Measurements from ENCODE around the gene SLC26A8.
"Not testable (repeated sequence)": the region's sequence is repeated elsewhere in the genome, so short reads cannot be mapped to it uniquely, and the experiment has no call there.

The SLC26A8 gene

DNA sequence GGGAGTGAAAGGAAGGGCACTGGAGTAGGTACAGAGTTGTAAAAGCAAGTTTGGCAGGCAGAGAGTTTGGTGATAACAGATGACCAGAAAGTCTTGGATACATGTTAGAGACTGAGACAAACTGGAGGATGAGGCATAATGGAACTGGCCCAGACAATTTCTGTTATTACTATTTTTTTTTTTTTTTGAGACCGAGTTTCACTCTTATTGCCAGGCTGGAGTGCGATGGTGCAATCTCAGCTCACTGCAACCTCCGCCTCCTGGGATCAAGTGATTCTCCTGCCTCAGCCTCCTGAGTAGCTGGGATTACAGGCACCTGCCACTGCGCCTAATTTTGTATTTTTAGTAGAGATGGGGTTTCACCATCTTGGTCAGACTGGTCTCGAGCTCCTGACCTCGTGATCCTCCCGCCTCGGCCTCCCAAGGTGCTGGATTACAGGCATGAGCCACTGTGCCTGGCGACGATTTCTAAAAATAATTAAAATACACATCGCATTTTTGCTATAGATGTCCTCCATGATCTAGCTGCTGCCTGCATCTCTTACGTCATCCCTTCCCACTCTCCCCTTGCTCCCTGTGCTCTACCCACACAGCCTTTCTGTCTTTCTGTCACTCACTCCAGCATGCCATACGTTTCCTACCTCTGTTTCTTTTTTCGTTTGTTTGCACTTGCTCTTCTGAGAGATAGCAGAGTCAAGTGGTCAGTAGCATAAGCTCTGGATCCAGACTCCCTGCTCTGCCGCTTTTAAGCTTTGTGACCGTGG is 26.7 kb upstream of the SLC26A8 start:
- DNase-seq = no peak

DNA sequence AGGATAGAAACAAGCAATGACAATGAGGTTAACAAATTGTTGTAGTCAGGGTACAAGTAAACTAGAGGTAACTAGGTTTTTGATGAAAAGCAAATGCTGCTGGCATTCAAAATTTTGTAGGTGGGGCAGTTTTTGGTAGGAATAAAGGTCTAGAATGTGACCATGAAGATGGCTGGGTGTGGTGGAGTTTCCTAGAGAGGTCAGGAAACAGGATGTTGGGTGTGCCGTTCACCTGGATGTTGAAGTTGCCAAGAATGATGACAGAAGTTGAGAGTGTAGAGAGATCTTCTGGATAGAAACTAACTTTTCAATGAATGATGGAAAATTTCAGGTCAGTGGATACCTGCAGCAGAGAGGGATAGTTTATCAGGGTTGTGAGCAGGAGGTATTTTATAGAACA is 25.9 kb upstream of the SLC26A8 start:
- no peak for DNase-seq

DNA sequence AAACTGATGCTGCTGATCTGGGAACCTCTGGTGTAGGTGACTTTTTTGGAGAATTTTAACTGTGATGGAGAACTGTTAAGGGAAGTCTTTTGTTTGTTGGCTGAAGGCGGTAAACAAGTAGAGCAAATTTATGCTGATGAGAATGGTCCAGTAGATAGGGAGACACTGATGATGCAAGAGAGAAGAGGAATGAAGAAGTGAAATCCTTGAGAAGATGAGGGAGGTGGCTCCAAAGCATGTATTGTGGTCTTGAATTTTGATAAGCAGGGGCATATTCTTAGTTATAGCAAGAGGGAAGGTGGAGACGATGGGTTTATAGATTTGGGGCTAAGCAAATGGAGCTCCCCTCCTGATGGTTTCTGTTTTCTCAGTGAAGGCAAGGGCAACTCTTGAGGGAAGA is 25.1 kb upstream of the SLC26A8 start:
- no peak for DNase-seq

DNA sequence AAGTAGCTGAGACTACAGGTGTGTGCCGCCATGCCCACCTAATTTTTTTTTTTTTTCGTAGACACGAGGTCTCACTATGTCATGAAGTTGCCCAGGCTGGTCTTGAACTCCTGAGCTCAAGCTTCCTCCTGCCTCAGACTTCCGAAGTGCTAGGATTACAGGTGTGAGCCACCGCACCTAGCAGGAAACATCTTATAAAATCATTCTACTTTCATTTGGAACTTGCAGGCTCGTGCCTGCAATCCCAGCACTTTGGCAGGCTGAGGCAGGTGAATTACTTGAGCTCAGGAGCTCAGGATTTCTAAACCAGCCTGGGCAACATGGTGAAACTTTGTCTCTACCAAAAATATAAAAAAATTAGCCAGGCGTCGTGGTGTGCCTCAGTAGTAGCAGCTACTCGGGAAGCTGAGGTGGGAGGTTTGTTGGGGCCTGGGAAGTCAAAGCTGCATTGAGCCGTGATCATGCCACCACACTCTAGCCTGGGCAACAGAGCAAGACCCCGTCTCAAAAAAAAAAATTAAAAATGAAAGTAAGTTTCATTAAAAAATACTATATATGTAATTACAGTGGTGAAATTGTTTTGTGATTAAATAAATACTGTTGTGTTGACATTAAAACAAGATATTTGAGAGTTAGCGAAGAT is 18.3 kb upstream of the SLC26A8 start:
- DNase-seq = no peak

DNA sequence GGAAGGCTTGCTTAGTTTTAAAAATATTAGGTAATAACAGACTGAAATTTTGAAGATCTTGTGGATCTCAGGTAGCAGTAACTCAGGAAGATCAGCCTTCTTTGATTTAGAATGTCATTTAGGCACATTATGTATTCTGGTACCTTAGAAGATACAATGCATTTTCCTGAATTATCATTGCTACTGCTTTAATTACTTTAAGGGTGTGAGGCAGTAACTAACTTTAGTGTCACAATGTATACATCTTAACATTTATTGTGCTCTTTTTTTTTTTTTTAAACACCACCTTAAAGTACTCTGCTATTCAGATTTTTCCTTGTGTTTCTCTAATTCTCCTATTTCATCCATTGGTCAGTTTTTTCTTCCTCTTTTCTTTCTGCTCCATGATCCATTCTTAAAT is 16.5 kb upstream of the SLC26A8 start:
- no peak for DNase-seq

DNA sequence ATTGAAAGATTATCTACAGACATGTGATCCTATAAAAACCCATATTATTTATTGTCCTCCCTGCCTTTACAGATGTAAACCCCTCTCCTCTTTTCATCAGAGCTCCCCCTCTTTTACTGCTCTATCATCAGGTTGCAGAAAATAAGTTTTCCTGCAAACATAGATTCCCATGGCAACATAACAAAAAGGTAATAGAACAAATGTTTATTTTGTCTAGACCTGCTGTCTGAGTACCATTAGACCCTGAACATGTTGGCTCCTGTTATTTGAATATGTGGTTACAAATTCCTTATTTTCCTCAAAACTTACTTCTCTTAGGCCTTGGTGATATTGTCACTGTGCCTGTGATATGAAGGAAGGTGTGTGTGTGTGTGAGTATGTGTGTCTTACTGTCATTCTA is 14.7 kb upstream of the SLC26A8 start:
- DNase-seq = no peak

- DNase-seq = no peak
Measured at GRCh38 chr6:36038120-36038876, 13.9 kb upstream of the SLC26A8 start.

DNA sequence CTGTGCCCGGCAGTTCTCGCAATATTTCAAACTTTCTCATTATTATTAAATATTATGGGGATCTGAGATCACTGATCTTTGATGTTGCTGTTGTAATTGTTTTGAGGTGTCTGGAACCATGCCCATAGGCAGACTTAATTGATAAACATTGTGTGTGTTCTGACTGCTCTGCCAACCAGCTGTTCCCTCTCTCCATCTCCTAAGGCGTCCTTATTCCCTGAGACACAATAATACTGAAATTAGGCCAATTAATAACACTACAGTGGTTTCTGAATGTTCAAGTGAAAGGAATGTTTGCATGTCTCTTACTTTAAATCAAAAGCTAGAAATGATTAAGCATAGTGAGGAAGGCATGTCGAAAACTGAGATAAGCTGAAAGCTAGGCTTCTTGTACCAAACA is 10.8 kb upstream of the SLC26A8 start:
- no peak for DNase-seq

DNA sequence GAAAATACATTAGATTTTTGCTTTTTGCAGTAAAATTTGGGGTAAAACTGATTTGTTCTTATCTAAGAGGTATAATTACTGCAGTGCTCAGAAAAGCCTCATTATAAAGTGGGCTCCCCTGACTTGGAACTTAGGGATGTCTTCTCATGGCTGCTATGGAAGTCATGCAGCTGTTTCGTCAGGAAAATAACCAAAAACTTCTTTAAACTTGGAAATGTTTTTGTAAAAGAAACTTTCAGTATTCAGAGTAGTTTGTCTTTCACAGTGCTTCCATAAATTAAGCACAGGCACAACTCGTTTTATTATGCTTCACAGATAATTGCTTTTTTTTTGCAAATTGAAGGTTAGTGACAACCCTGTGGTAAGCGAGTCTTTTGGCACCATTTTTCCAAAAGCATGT is 10.0 kb upstream of the SLC26A8 start:
- DNase-seq = no peak

DNA sequence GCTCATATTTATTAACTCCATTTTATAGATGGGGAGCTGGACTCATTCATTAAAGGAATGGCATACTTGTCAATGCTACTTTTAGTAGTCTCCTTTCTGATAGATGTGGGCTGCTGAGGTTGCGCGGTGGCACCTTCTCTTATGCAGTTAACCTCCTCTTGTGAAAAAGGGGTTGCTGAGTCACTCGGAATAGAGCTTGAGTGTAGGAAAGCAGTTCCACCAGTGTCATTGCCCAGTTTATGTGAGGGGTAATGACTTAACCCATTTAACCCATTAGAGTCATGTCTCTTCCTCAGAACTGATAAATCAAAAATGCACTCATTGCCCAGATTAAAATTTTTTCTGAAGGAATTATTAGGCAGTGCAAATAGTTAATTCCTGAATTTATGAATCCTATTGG is 9.5 kb upstream of the SLC26A8 start:
- no peak for DNase-seq

DNA sequence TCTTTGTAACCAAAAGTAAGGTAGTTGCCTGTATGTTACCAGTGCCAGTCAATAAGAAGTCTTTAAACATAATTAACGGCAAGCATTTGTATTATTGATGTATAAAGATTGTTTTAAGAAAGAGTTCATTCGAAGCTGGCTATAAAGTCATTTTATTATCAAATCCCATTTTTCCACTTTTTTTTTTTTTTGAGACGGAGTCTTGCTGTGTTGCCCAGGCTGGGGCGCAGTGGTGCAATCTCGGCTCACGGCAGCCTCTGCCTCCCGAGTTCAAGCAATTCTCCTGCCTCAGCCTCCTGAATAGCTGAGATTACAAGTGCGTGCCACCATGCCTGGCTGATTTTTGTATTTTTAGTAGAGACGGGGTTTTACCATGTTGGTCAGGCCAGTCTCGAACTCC is 8.7 kb upstream of the SLC26A8 start:
- not testable (repeated sequence) for DNase-seq

DNA sequence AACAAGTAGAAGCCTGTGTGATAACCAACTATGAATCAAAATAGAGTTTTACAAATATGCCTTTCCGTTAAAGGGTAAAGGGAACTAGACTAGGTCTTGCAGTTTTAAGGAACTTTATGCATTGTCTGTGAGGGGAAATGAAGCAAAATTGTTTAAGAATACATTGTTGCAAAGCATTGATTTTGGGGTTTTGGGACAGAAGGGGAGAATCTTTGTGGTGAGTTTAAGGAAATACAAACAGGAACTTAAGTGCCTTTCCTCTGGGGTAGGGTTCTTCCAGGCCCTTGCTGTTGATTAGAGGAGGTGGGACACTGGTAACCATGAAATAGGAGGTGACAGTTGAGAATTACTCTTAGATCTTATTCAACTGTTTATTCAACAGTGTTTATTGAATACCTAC is 7.8 kb upstream of the SLC26A8 start:
- DNase-seq = no peak

GRCh38 chr6:36029464-36029863 is 5.0 kb upstream of the SLC26A8 start:
- DNase-seq = no peak

DNA sequence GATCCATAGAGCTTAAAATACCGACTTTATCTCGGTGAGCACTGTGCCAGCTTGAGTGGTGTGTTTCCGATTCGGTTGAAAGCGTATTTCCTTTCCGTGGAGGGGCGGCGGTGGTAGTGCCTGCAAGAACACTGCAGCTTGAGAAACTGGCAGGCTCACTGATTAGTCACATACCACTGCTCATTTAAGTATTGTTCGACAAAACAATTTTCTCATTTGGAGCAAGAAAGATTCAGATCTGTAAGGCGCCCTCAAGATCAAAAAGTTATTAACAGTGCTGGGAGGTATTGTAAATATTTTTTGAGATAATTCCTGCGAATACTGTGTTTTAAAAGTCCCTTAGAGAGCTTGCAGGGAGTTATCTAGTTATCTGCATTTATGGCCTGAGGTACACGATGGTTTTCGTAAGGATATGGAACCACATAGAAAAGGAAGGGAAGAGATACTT is 4.5 kb upstream of the SLC26A8 start:
- no peak for DNase-seq

- DNase-seq = no peak
Measured at GRCh38 chr6:36028088-36028876, 3.8 kb upstream of the SLC26A8 start.

GRCh38 chr6:36027501-36028087 is 3.2 kb upstream of the SLC26A8 start, which contains the start of gene MAPK14:
Gene MAPK14 (plus strand): TSS chr6:36027808. CDS start chr6:36028158, 350 bp downstream.
- peak; percentile 94 for DNase-seq

GRCh38 chr6:36025932-36026327 is 1.5 kb upstream of the SLC26A8 start:
- no peak for DNase-seq

GRCh38 chr6:36025260-36025931 is 955 bp upstream of the SLC26A8 start:
- no peak for DNase-seq

DNA sequence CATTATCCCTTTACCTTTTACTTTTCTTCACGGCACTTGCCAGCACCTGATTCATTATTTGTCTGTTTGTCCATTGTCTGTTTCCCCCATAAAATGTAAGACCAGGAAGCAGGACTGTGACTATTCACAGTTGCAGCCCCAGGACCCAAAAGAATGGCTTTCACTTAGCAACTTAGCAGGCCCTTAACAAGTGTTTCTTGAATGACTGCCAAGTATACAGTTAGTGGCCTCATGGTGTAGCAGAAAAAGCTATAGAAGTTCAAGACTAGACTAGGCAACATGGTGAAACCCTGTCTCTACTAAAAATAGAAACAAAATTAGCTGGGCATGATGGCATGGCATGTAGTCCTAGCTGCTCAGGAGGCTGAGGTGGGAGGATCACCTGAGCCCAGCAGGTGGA is 4.3 kb downstream of the SLC26A8 start:
- no peak for DNase-seq

- DNase-seq = no peak
Measured at GRCh38 chr6:36019167-36019566, 5.3 kb downstream of the SLC26A8 start.

GRCh38 chr6:36018339-36018738 is 6.1 kb downstream of the SLC26A8 start:
- DNase-seq = no peak

DNA sequence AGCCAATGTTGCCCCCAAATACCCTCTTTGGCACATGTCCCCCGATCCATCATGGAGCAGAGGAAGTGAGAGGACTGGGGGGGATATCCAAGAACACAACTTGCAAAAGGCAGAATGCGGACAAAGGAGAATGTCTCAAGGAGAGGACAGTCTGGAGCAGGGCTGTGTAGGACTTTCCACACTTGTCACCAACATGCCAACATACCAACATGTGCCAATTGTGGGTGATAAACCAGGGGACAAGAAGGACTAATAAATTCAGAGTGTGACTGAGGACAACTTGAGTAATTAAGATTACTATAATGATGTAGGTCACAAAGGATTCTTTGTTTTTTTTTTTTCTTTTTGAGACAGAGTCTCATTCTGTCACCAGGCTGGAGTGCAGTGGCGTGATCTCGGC is 8.8 kb downstream of the SLC26A8 start:
- DNase-seq = no peak
